Measurements from ENCODE around the gene PDE4D. TPM values are rescaled to one million over a fixed set of nuclear protein-coding genes. Genes with fewer than 3 reads are reported as not detected.

The PDE4D gene
- total RNA-seq, 2 experiments from 2014 or later = 164 to 175 TPM

DNA sequence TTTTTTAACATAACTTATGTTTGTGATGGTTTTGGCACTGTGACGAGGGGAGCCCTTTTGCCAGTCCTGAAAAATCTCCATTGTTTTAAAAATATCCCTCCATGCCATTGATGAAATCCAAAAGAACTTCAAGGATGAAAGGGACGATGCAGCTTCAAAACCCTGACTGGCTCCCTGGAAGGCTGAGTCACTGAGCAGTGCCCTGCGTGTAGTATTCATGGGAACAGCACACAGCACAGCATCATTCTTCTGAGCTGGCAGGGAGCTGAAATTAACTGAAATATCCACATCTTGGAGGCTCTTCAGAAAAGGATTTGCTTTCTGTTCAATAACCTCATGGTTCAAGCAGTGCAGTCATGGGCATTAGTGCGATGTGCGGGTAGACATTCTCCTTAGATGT, 29.7 kb downstream of the PDE4D start:
- Histone ChIP-seq H3K36me3 (ENCODE audit: insufficient read depth, low read length) (no peaks in the 10 kb centered on the region), H3K4me3 (ENCODE audit: low read length) (no peak overlapping the region), H3K4me1 (ENCODE audit: insufficient read depth, low read length) (no peaks in the 10 kb centered on the region), H3K9me3 (ENCODE audit: control insufficient read depth in 1 of 2, insufficient read depth in 1 of 2, low read length in 2 of 2) (no peaks in the 10 kb centered on the region), H3K27me3 (ENCODE audit: control insufficient read depth in 1 of 2, insufficient read depth in 2 of 2, low read length in 2 of 2) (no peaks in the 10 kb centered on the region), H3K27ac (ENCODE audit: low read depth in 1 of 2, low read length in 2 of 2) (no peak overlapping the region)
- Mint-ChIP-seq H3K27ac (no peak overlapping the region), H3K4me3 (no peak overlapping the region), H3K9me3 (no peaks in the 10 kb centered on the region), H3K27me3 (peaks cover 14% of the 10 kb centered on the region), H3K36me3 (ENCODE audit: low read depth) (no peaks in the 10 kb centered on the region), H3K4me1 (ENCODE audit: low read depth) (no peaks in the 10 kb centered on the region)
- ATAC-seq (ENCODE audit: poor library complexity) (no peak), DNase-seq (no peak)
- ChIA-PET POLR2A (no interaction called here), CTCF (no interaction called here)
- intact Hi-C loops (cut with DNase I, micrococcal nuclease) = no loop called here
- TF ChIP-seq, protein P1, sequence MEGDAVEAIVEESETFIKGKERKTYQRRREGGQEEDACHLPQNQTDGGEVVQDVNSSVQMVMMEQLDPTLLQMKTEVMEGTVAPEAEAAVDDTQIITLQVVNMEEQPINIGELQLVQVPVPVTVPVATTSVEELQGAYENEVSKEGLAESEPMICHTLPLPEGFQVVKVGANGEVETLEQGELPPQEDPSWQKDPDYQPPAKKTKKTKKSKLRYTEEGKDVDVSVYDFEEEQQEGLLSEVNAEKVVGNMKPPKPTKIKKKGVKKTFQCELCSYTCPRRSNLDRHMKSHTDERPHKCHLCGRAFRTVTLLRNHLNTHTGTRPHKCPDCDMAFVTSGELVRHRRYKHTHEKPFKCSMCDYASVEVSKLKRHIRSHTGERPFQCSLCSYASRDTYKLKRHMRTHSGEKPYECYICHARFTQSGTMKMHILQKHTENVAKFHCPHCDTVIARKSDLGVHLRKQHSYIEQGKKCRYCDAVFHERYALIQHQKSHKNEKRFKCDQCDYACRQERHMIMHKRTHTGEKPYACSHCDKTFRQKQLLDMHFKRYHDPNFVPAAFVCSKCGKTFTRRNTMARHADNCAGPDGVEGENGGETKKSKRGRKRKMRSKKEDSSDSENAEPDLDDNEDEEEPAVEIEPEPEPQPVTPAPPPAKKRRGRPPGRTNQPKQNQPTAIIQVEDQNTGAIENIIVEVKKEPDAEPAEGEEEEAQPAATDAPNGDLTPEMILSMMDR (IDR thresholded peaks at IDR 0.05) = no peak

DNA sequence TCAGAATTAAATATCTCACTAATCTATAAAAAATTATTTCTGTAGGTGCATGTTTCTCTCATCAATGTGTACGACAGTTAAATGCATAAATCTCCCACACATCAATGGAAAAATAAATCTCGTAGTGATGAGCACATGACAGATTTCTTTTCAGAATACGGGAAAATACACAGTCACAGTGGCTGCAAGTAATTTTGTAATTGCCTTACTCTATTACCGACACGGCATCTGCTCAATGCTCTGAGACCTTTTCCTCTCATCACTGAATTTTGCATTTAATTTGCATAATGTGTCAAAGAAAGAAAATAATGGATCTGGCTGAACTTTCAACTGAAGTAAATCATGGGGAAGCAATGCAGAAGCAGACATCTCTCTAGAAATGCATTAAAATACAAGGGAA, 37.2 kb downstream of the PDE4D start:
- intact Hi-C loops (cut with DNase I, micrococcal nuclease) = no loop called here
- Histone ChIP-seq H3K4me1 (ENCODE audit: insufficient read depth, low read length) (no peaks in the 10 kb centered on the region), H3K9me3 (ENCODE audit: control insufficient read depth in 1 of 2, insufficient read depth in 1 of 2, low read length in 2 of 2) (no peaks in the 10 kb centered on the region), H3K27me3 (ENCODE audit: control insufficient read depth in 1 of 2, insufficient read depth in 2 of 2, low read length in 2 of 2) (no peaks in the 10 kb centered on the region), H3K4me3 (ENCODE audit: low read length) (no peak overlapping the region), H3K27ac (ENCODE audit: low read depth in 1 of 2, low read length in 2 of 2) (no peak overlapping the region), H3K36me3 (ENCODE audit: insufficient read depth, low read length) (no peaks in the 10 kb centered on the region)
- no peaks in the 10 kb centered on the region for H3K4me1 Mint-ChIP-seq (ENCODE audit: low read depth)
- H3K9me3 Mint-ChIP-seq = no peaks in the 10 kb centered on the region
- no peak overlapping the region for H3K27ac Mint-ChIP-seq
- peaks cover 16% of the 10 kb centered on the region for H3K27me3 Mint-ChIP-seq
- CTCF ChIA-PET = interaction anchor here (1.0 kb wide), 1 partner anchor 11 kb away, joined by 3 read pairs; no protein-coding TSS in a partner anchor
- H3K36me3 Mint-ChIP-seq (ENCODE audit: low read depth) = no peaks in the 10 kb centered on the region
- DNase-seq (no peak), ATAC-seq (ENCODE audit: poor library complexity) (no peak)
- no peak overlapping the region for H3K4me3 Mint-ChIP-seq
- POLR2A ChIA-PET = no interaction called here
- TF ChIP-seq, protein P1 (IDR thresholded peaks at IDR 0.05) = no peak

DNA sequence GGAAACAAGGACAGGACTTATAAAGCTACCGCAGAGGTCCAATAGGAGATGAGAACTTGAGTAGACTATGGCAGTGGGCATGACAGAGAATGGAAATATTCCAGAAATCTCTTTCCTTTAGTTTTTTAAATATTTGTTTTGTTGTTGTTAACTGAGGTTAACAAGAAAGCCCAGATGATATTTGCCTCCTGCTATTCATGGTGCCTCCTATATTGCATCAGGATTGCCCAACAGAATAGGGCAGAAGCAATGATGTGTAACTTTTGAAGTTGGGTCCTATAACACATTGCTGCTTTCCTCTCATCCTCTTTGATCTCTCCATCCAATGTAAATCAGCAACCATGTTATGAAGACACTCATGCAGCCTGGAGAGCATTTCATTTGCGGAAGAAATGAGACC, 42.8 kb downstream of the PDE4D start:
- CTCF ChIA-PET = no interaction called here

More for the DNA sequence above, 42.8 kb downstream of the PDE4D start:
- DNase-seq = no peak
- TF ChIP-seq, protein P1 (IDR thresholded peaks at IDR 0.05) = no peak
- intact Hi-C loops (cut with DNase I, micrococcal nuclease) = no loop called here
- no peaks in the 10 kb centered on the region for H3K9me3 Mint-ChIP-seq
- Histone ChIP-seq H3K9me3 (ENCODE audit: control insufficient read depth in 1 of 2, insufficient read depth in 1 of 2, low read length in 2 of 2) (no peaks in the 10 kb centered on the region), H3K4me3 (ENCODE audit: low read length) (no peak overlapping the region), H3K36me3 (ENCODE audit: insufficient read depth, low read length) (no peaks in the 10 kb centered on the region), H3K27ac (ENCODE audit: low read depth in 1 of 2, low read length in 2 of 2) (no peak overlapping the region), H3K4me1 (ENCODE audit: insufficient read depth, low read length) (no peaks in the 10 kb centered on the region), H3K27me3 (ENCODE audit: control insufficient read depth in 1 of 2, insufficient read depth in 2 of 2, low read length in 2 of 2) (peaks cover 0 to 5% of the 10 kb centered on the region in 2 experiments)
- H3K27me3 Mint-ChIP-seq = peaks cover 7% of the 10 kb centered on the region
- POLR2A ChIA-PET = no interaction called here
- no peak overlapping the region for H3K27ac Mint-ChIP-seq
- H3K4me1 Mint-ChIP-seq (ENCODE audit: low read depth) = no peaks in the 10 kb centered on the region
- no peak for ATAC-seq (ENCODE audit: poor library complexity)
- H3K4me3 Mint-ChIP-seq = no peak overlapping the region
- no peaks in the 10 kb centered on the region for H3K36me3 Mint-ChIP-seq (ENCODE audit: low read depth)
